Lower leg skin (tissue), 3 donors: ENCODE results near the gene PCDHGA4.
"Not testable (repeated sequence)": the region's sequence is repeated elsewhere in the genome, so short reads cannot be mapped to it uniquely, and the experiment has no call there.

Source experiments
- POLR2A ChIP-seq, 2 donors: fragments of 450-650 bp; IDR thresholded peaks; one replicate each; pipeline ENCODE4 v1.6.1; 2016 to 2017; ENCODE audit warnings: antibody characterized with exemption in 2 of 2, mild to moderate bottlenecking in 1 of 2, moderate library complexity in 1 of 2
- TF ChIP-seq, protein P1 (sequence below), 3 donors: fragments of 450-650 bp; IDR thresholded peaks; one replicate each; pipeline ENCODE4 v1.5.1; 2016; ENCODE audit warnings: antibody characterized with exemption in 3 of 3, mild to moderate bottlenecking in 3 of 3, moderate library complexity in 2 of 3

DNA sequence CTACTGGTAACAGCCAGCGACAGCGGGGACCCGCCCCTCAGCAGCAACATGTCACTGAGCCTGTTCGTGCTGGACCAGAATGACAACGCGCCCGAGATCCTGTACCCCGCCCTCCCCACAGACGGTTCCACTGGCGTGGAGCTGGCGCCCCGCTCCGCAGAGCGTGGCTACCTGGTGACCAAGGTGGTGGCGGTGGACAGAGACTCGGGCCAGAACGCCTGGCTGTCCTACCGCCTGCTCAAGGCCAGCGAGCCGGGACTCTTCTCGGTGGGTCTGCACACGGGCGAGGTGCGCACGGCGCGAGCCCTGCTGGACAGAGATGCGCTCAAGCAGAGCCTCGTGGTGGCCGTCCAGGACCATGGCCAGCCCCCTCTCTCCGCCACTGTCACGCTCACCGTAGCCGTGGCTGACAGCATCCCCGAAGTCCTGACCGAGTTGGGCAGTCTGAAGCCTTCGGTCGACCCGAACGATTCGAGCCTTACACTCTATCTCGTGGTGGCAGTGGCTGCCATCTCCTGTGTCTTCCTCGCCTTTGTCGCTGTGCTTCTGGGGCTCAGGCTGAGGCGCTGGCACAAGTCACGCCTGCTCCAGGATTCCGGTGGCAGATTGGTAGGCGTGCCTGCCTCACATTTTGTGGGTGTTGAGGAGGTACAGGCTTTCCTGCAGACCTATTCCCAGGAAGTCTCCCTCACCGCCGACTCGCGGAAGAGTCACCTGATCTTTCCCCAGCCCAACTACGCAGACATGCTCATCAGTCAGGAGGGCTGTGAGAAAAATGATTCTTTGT is 39.8 kb downstream of the PCDHGA4 start:
- not testable (repeated sequence) for TF ChIP-seq POLR2A (IDR thresholded peaks at IDR 0.05)
- TF ChIP-seq, protein P1, sequence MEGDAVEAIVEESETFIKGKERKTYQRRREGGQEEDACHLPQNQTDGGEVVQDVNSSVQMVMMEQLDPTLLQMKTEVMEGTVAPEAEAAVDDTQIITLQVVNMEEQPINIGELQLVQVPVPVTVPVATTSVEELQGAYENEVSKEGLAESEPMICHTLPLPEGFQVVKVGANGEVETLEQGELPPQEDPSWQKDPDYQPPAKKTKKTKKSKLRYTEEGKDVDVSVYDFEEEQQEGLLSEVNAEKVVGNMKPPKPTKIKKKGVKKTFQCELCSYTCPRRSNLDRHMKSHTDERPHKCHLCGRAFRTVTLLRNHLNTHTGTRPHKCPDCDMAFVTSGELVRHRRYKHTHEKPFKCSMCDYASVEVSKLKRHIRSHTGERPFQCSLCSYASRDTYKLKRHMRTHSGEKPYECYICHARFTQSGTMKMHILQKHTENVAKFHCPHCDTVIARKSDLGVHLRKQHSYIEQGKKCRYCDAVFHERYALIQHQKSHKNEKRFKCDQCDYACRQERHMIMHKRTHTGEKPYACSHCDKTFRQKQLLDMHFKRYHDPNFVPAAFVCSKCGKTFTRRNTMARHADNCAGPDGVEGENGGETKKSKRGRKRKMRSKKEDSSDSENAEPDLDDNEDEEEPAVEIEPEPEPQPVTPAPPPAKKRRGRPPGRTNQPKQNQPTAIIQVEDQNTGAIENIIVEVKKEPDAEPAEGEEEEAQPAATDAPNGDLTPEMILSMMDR (IDR thresholded peaks at IDR 0.05): not testable (repeated sequence)
